NCI-H2081 treated with DMSO at 0.1 percent for 48 hours (cell line): Measurements from ENCODE around the gene UPK3BL2.
"Not testable (repeated sequence)": the region's sequence is repeated elsewhere in the genome, so short reads cannot be mapped to it uniquely, and the experiment has no call there.

ENCODE experiments used
- DNase-seq: peaks from one replicate; lab custom pipeline; 2025; lab: John Stamatoyannopoulos, UW

Gene UPK3BL2

GRCh38 chr7:102494026-102494425, 49.5 kb downstream of the UPK3BL2 start:
- not testable (repeated sequence) for DNase-seq

GRCh38 chr7:102493220-102493935, 50.1 kb downstream of the UPK3BL2 start:
- DNase-seq, result not testable (repeated sequence)

GRCh38 chr7:102490529-102491075, 52.9 kb downstream of the UPK3BL2 start:
- DNase-seq, result not testable (repeated sequence)
